H1 (cell line): ENCODE data around the gene MSI2. TPM values are rescaled to one million over a fixed set of nuclear protein-coding genes. Genes with fewer than 3 reads are reported as not detected.

Experiments
- CHD1 ChIP-seq: IDR thresholded peaks from 2 replicates; pipeline ENCODE4 v1.6.1; 2012; ENCODE audit warnings: low read depth, low read length, improper control_type of control experiment
- EGR1 ChIP-seq: IDR thresholded peaks from 2 replicates; pipeline ENCODE4 v1.6.1; 2011; ENCODE audit warnings: low read depth, low read length, borderline replicate concordance
- HDAC2 ChIP-seq, 2 experiments: fragments of 300-600 bp in 1 of 2; sonication (generic) in 1 of 2; IDR thresholded peaks; 2 replicates each; pipeline ENCODE4 v1.6.1; 2011 to 2012; ENCODE audit warnings: low read depth in 2 of 2, low read length in 2 of 2, mild to moderate bottlenecking in 2 of 2, moderate library complexity in 2 of 2, borderline replicate concordance in 1 of 2, inconsistent platforms in 1 of 2
- RAD21 ChIP-seq, 2 experiments: IDR thresholded peaks in 1 of 2; conservative IDR thresholded peaks in 1 of 2; 2 replicates each; pipeline ENCODE4 v1.6.1; 2011; ENCODE audit warnings: low read depth in 2 of 2, low read length in 2 of 2, improper control_type of control experiment in 1 of 2, inconsistent platforms in 1 of 2, mild to moderate bottlenecking in 1 of 2, moderate library complexity in 1 of 2
- RFX5 ChIP-seq: IDR thresholded peaks from 2 replicates; pipeline ENCODE4 v1.6.1; 2011; ENCODE audit warnings: low read depth, low read length, improper control_type of control experiment, borderline replicate concordance
- SP4 ChIP-seq: IDR thresholded peaks from 2 replicates; pipeline ENCODE4 v1.6.1; 2012; ENCODE audit warnings: low read length, inconsistent platforms
- SRF ChIP-seq: IDR thresholded peaks from 2 replicates; pipeline ENCODE4 v1.6.1; 2011; ENCODE audit warnings: mild to moderate bottlenecking, low read depth, low read length, moderate library complexity
- TAF1 ChIP-seq: IDR thresholded peaks from 2 replicates; pipeline ENCODE4 v1.6.1; 2011; ENCODE audit warnings: mild to moderate bottlenecking, low read depth, low read length
- YY1 ChIP-seq: IDR thresholded peaks from 2 replicates; pipeline ENCODE4 v1.6.1; 2011; ENCODE audit warnings: low read depth, mild to moderate bottlenecking, low read length
- polyA plus RNA-seq, 7 experiments: library from polyadenylated mRNA; depleted of rRNA in 3 of 7; stranded (reverse) in 5 of 7; unstranded in 2 of 7; fragments of >200 nt in 5 of 7; fragments of 200-250 nt in 2 of 7; gene quantifications; 1 replicate in 5 of 7; 2 replicates in 1 of 7; 4 replicates in 1 of 7; pipeline versions ENCODE4 v1.2.1 to v1.2.3, GENCODE V29; 2011 to 2013; ENCODE audit warnings: missing spikeins in 2 of 7, mixed read lengths in 2 of 7
- total RNA-seq: library from RNA; stranded (reverse); fragmentation: NEBNext Ultra II Directional; extraction: Animal tissue kit (Norgen Biotek cat#: 25700); gene quantifications from 2 replicates; pipeline ENCODE4 v1.2.1, GENCODE V29; 2021
- TF ChIP-seq, protein P1 (sequence below): fragments of 300-600 bp; sonication (generic); IDR thresholded peaks from 2 replicates; pipeline ENCODE4 v1.7.1; 2012; ENCODE audit warnings: low read length, moderate library complexity, mild to moderate bottlenecking, inconsistent platforms; ENCODE audit not compliant: insufficient replicate concordance

Gene MSI2
- total and polyA plus RNA-seq, 2 of the 8 experiments (the other 6 are each of a cell fraction or from before 2014, with no cell fraction given) = 36.7 to 80.6 TPM

DNA sequence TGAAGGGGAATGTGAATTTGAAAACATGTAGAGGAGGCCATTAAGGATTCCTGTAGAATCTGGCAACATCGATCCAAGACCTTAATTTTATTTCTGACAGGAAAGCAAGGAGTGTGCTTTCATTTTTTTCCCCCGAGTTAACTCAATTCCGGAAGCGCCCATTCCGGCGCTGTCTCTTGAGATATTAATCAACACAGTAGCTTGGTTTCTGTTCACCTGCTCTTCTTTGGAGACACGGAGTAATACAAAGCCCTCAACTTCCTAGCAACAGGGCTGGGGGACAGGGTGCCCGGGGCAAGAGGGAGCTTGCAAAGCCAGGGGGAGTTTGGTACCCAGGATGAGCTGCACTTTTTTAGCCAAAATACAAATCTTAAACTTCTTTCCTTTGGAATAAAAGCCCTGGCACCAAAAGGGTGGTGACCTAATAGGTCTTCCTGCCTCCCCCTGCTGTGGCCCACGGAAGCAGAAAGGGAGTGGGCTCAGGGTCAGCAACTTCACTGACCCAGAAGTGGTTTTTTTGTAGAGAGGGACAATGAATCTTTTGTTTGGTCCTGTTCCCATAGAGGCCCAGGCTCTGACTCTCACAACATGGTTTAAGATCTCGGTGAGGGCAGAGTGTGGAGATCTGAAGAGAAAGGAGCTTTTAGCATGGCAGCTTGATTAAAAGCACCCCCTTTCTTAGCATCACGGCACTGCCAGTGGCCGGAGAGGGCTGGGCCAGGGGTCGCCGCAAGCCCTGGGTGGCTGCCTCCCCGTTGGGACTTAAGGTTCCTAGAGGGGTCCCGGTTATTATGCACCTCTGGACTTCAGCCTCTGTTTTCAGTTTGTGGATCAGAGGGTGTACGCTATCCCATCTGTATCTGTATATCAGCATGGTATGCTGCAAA is 281.4 kb downstream of the MSI2 start (continued):
- TF ChIP-seq, protein P1, sequence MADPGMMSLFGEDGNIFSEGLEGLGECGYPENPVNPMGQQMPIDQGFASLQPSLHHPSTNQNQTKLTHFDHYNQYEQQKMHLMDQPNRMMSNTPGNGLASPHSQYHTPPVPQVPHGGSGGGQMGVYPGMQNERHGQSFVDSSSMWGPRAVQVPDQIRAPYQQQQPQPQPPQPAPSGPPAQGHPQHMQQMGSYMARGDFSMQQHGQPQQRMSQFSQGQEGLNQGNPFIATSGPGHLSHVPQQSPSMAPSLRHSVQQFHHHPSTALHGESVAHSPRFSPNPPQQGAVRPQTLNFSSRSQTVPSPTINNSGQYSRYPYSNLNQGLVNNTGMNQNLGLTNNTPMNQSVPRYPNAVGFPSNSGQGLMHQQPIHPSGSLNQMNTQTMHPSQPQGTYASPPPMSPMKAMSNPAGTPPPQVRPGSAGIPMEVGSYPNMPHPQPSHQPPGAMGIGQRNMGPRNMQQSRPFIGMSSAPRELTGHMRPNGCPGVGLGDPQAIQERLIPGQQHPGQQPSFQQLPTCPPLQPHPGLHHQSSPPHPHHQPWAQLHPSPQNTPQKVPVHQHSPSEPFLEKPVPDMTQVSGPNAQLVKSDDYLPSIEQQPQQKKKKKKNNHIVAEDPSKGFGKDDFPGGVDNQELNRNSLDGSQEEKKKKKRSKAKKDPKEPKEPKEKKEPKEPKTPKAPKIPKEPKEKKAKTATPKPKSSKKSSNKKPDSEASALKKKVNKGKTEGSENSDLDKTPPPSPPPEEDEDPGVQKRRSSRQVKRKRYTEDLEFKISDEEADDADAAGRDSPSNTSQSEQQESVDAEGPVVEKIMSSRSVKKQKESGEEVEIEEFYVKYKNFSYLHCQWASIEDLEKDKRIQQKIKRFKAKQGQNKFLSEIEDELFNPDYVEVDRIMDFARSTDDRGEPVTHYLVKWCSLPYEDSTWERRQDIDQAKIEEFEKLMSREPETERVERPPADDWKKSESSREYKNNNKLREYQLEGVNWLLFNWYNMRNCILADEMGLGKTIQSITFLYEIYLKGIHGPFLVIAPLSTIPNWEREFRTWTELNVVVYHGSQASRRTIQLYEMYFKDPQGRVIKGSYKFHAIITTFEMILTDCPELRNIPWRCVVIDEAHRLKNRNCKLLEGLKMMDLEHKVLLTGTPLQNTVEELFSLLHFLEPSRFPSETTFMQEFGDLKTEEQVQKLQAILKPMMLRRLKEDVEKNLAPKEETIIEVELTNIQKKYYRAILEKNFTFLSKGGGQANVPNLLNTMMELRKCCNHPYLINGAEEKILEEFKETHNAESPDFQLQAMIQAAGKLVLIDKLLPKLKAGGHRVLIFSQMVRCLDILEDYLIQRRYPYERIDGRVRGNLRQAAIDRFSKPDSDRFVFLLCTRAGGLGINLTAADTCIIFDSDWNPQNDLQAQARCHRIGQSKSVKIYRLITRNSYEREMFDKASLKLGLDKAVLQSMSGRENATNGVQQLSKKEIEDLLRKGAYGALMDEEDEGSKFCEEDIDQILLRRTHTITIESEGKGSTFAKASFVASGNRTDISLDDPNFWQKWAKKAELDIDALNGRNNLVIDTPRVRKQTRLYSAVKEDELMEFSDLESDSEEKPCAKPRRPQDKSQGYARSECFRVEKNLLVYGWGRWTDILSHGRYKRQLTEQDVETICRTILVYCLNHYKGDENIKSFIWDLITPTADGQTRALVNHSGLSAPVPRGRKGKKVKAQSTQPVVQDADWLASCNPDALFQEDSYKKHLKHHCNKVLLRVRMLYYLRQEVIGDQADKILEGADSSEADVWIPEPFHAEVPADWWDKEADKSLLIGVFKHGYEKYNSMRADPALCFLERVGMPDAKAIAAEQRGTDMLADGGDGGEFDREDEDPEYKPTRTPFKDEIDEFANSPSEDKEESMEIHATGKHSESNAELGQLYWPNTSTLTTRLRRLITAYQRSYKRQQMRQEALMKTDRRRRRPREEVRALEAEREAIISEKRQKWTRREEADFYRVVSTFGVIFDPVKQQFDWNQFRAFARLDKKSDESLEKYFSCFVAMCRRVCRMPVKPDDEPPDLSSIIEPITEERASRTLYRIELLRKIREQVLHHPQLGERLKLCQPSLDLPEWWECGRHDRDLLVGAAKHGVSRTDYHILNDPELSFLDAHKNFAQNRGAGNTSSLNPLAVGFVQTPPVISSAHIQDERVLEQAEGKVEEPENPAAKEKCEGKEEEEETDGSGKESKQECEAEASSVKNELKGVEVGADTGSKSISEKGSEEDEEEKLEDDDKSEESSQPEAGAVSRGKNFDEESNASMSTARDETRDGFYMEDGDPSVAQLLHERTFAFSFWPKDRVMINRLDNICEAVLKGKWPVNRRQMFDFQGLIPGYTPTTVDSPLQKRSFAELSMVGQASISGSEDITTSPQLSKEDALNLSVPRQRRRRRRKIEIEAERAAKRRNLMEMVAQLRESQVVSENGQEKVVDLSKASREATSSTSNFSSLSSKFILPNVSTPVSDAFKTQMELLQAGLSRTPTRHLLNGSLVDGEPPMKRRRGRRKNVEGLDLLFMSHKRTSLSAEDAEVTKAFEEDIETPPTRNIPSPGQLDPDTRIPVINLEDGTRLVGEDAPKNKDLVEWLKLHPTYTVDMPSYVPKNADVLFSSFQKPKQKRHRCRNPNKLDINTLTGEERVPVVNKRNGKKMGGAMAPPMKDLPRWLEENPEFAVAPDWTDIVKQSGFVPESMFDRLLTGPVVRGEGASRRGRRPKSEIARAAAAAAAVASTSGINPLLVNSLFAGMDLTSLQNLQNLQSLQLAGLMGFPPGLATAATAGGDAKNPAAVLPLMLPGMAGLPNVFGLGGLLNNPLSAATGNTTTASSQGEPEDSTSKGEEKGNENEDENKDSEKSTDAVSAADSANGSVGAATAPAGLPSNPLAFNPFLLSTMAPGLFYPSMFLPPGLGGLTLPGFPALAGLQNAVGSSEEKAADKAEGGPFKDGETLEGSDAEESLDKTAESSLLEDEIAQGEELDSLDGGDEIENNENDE = no peak
- no peak for TF ChIP-seq EGR1
- TF ChIP-seq SP4 = no peak
- TF ChIP-seq CHD1 = no peak
- no peak for TF ChIP-seq RAD21 (IDR thresholded peaks at IDR 0.05 in 1 of 2, conservative IDR thresholded peaks at IDR 0.05 in 1 of 2; ENCODE audit: low read depth in 2 of 2, low read length in 2 of 2)
- no peak for TF ChIP-seq HDAC2 (IDR thresholded peaks at IDR 0.05; ENCODE audit: borderline replicate concordance in 1 of 2, low read depth in 2 of 2, low read length in 2 of 2)
- TF ChIP-seq TAF1 = no peak
- TF ChIP-seq RFX5 = no peak
- no peak for TF ChIP-seq SRF
- TF ChIP-seq YY1 = no peak
